K562 (cell line): ENCODE measurements around the gene MYO5C. TPM values are rescaled to one million over a fixed set of nuclear protein-coding genes. Genes with fewer than 3 reads are reported as not detected.

Experiments used
- ATAC-seq: fragments of 200-7000 bp; cut with Tn5 transposase; 3 replicates; pipeline ENCODE4 v1.9.1; 2020; ENCODE audit warnings: moderate library complexity
- BruUV-seq: library from RNA; stranded (reverse); fragments of 400-500 nt; replicated peaks from 2 replicates; lab custom pipeline; 2021; lab: Mats Ljungman, UMichigan
- CTCF ChIA-PET: fragments of 300-600 bp; formaldehyde crosslinking; extraction: SDS; loops from one replicate; lab custom pipeline; 2021; ENCODE audit warnings: low intra/inter-chr PET ratio; lab: Yijun Ruan, JAX
- POLR2A ChIA-PET: fragments of 300-600, 350-650 bp; sonication (Branson Sonifier 250); formaldehyde crosslinking; extraction: SDS; loops from one replicate; lab custom pipeline; 2021; ENCODE audit warnings: antibody characterized with exemption, inconsistent platforms; lab: Yijun Ruan, JAX
- DNase-seq, 4 experiments: peaks; one replicate each; pipeline versions ENCODE4 v3.0.0 to v3.0.0-alpha.2; 2011 to 2018; ENCODE audit warnings: low spot score in 3 of 4, mixed read lengths in 3 of 4; ENCODE audit errors: extremely low read depth in 1 of 4
- FAIRE-seq: peaks from 2 replicates; lab custom pipeline; 2011; peaks lifted over from hg19 to GRCh38; lab: Jason Lieb, UNC
- H2AFZ ChIP-seq: 2 replicates; pipeline ENCODE4 v1.6.0; 2011; ENCODE audit warnings: low read depth, low read length, control low read depth, inconsistent platforms
- H3K27ac ChIP-seq: fragments of 200-600 bp; 3 replicates; pipeline ENCODE4 v1.8.0; 2011; ENCODE audit warnings: low read depth, mild to moderate bottlenecking, control low read depth, inconsistent platforms, low read length, moderate library complexity, mixed read lengths; ENCODE audit errors: extremely low read depth
- H3K27me3 ChIP-seq, 2 experiments: fragments of 300-600 bp in 1 of 2; 2 replicates in 1 of 2; 3 replicates in 1 of 2; pipeline versions ENCODE4 v1.6.0 to v1.8.0; 2011; ENCODE audit warnings: inconsistent platforms in 2 of 2, low read length in 2 of 2, mild to moderate bottlenecking in 1 of 2, mixed read lengths in 1 of 2, moderate library complexity in 1 of 2; ENCODE audit not compliant: control insufficient read depth in 2 of 2, insufficient read depth in 2 of 2
- H3K36me3 ChIP-seq: fragments of 300-600 bp; 3 replicates; pipeline ENCODE4 v1.8.0; 2011; ENCODE audit warnings: mild to moderate bottlenecking, low read length, inconsistent platforms; ENCODE audit not compliant: control insufficient read depth, insufficient read depth
- H3K4me1 ChIP-seq, 2 experiments: fragments of 200-600 bp in 1 of 2; replicated peaks in 1 of 2; 2 replicates in 1 of 2; 3 replicates in 1 of 2; pipeline versions ENCODE4 v1.5.1 to v1.8.0; 2011; ENCODE audit warnings: inconsistent platforms in 2 of 2, low read length in 2 of 2, mild to moderate bottlenecking in 1 of 2, mixed read lengths in 1 of 2, moderate library complexity in 1 of 2; ENCODE audit not compliant: control insufficient read depth in 2 of 2, insufficient read depth in 2 of 2
- H3K4me2 ChIP-seq: 2 replicates; pipeline ENCODE4 v1.6.1; 2011; ENCODE audit warnings: low read length, control low read depth, inconsistent platforms, mixed read lengths; ENCODE audit not compliant: insufficient read depth
- H3K4me3 ChIP-seq: fragments of 200-600 bp; sonication (generic), shearing (Covaris generic); 2 replicates; pipeline ENCODE4 v1.5.1; 2016; ENCODE audit warnings: control low read depth, inconsistent platforms
- H3K79me2 ChIP-seq: fragments of 200-600 bp; 3 replicates; pipeline ENCODE4 v1.8.0; 2011; ENCODE audit warnings: low read length, inconsistent platforms; ENCODE audit not compliant: control insufficient read depth, insufficient read depth
- H3K9ac ChIP-seq, 2 experiments: 2 replicates each; pipeline versions ENCODE4 v1.6.0 to v1.6.1; 2011; ENCODE audit warnings: low read depth in 2 of 2, low read length in 2 of 2, control low read depth in 1 of 2, inconsistent platforms in 1 of 2, mild to moderate bottlenecking in 1 of 2, mixed read lengths in 1 of 2; ENCODE audit not compliant: insufficient read depth in 1 of 2
- H3K9me1 ChIP-seq: one replicate; pipeline ENCODE4 v1.6.0; 2011; ENCODE audit warnings: inconsistent platforms, mild to moderate bottlenecking, low read length, moderate library complexity; ENCODE audit not compliant: control insufficient read depth, insufficient read depth
- H3K9me3 ChIP-seq: replicated peaks from 2 replicates; pipeline ENCODE4 v1.5.1; 2011; ENCODE audit warnings: low read depth, low read length, inconsistent platforms; ENCODE audit not compliant: control insufficient read depth, insufficient read depth
- H4K20me1 ChIP-seq: replicated peaks from 2 replicates; pipeline ENCODE4 v1.6.1; 2011; ENCODE audit warnings: low read length, inconsistent platforms, mixed read lengths; ENCODE audit not compliant: control insufficient read depth, insufficient read depth
- CAMTA2 ChIP-seq: fragments of 250-450 bp; sonication (Bioruptor Pico); conservative IDR thresholded peaks from 2 replicates; pipeline ENCODE4 v1.5.1; 2022
- CBX5 ChIP-seq: IDR thresholded peaks from 2 replicates; pipeline ENCODE4 v1.6.1; 2014; ENCODE audit warnings: low read depth, borderline replicate concordance
- GATAD2B ChIP-seq: fragments of 450-650 bp; IDR thresholded peaks from 2 replicates; pipeline ENCODE4 v1.6.1; 2017; ENCODE audit warnings: mild to moderate bottlenecking, borderline replicate concordance
- GTF2A2 ChIP-seq: IDR thresholded peaks from 2 replicates; pipeline ENCODE4 v1.6.1; 2016; ENCODE audit warnings: mild to moderate bottlenecking, missing genetic modification characterization, missing compliant biosample characterization
- PCBP1 ChIP-seq: fragments of 200-400 bp; formaldehyde crosslinking; IDR thresholded peaks from 2 replicates; pipeline ENCODE4 v1.6.1; 2018; ENCODE audit warnings: mild to moderate bottlenecking, low read depth, low read length; ENCODE audit not compliant: poor library complexity, severe bottlenecking
- POU5F1 ChIP-seq: fragments of 150-350 bp; IDR thresholded peaks from 2 replicates; pipeline ENCODE4 v1.6.1; 2014; ENCODE audit warnings: borderline replicate concordance, low read length, low read depth, mild to moderate bottlenecking; ENCODE audit not compliant: partially characterized antibody
- SOX6 ChIP-seq: fragments of 450-650 bp; IDR thresholded peaks from 2 replicates; pipeline ENCODE4 v1.6.1; 2014; ENCODE audit warnings: mild to moderate bottlenecking
- STAG1 ChIP-seq: sonication (generic); formaldehyde crosslinking; IDR thresholded peaks from 2 replicates; pipeline ENCODE4 v1.5.0; 2020; ENCODE audit warnings: missing genetic modification reagents, borderline replicate concordance
- TAF1 ChIP-seq: IDR thresholded peaks from 2 replicates; pipeline ENCODE4 v1.6.1; 2011; ENCODE audit warnings: mild to moderate bottlenecking, low read length, moderate library complexity; ENCODE audit not compliant: insufficient read depth, control insufficient read depth, severe bottlenecking; ENCODE audit errors: extremely low read depth
- TAF7 ChIP-seq: fragments of 450-650 bp; IDR thresholded peaks from 2 replicates; pipeline ENCODE4 v1.6.1; 2016; ENCODE audit warnings: missing genetic modification characterization, missing compliant biosample characterization
- YY1 ChIP-seq, 3 experiments: IDR thresholded peaks; 2 replicates each; pipeline ENCODE4 v1.6.1; 2011; ENCODE audit warnings: low read length in 2 of 3, mild to moderate bottlenecking in 2 of 3, moderate library complexity in 2 of 3, borderline replicate concordance in 1 of 3, control low read depth in 1 of 3, low read depth in 1 of 3; ENCODE audit not compliant: insufficient read depth in 3 of 3, insufficient replicate concordance in 2 of 3, control insufficient read depth in 1 of 3, insufficient read length in 1 of 3; ENCODE audit errors: extremely low read depth in 1 of 3
- ZBTB11 ChIP-seq, 3 experiments: fragments of 200-800 bp in 1 of 3; fragments of 250-450 bp in 1 of 3; fragments of 450-650 bp in 1 of 3; sonication (Bioruptor Pico) in 1 of 3; sonication (Bioruptor generic) in 1 of 3; formaldehyde crosslinking in 1 of 3; IDR thresholded peaks; 2 replicates each; pipeline versions ENCODE4 v1.6.1 to v1.8.0; 2016 to 2022; ENCODE audit warnings: mild to moderate bottlenecking in 2 of 3, missing genetic modification characterization in 2 of 3, missing compliant biosample characterization in 1 of 3, moderate library complexity in 1 of 3
- ZNF217 ChIP-seq: sonication (generic); formaldehyde crosslinking; IDR thresholded peaks from 2 replicates; pipeline ENCODE4 v1.8.0; 2022; ENCODE audit warnings: mild to moderate bottlenecking, missing genetic modification reagents
- ZNF232 ChIP-seq: sonication (generic); formaldehyde crosslinking; IDR thresholded peaks from 2 replicates; pipeline ENCODE4 v1.8.0; 2022; ENCODE audit warnings: mild to moderate bottlenecking, missing genetic modification reagents
- ZNF395 ChIP-seq: fragments of 200-800 bp; sonication (Bioruptor generic); IDR thresholded peaks from 2 replicates; pipeline ENCODE4 v1.6.1; 2017; ENCODE audit warnings: missing genetic modification characterization, missing compliant biosample characterization
- WGBS: fragments of 100-300 bp; shearing (Covaris generic); methylation state at CpG from one replicate; pipeline ENCODE4 v1.1.6; 2016; ENCODE audit warnings: low coverage, mixed read lengths; ENCODE audit not compliant: insufficient coverage; ENCODE audit errors: missing lambda C conversion rate; 5-methylcytosine and 5-hydroxymethylcytosine counted together
- in situ Hi-C: fragments of 300-500 bp; cut with MboI; formaldehyde crosslinking; loops from 4 replicates; pipeline ENCODE4 v1.15.0; 2018; ENCODE audit warnings: inconsistent platforms, mixed read lengths
- intact Hi-C: fragments of 100-400 bp; cut with micrococcal nuclease; formaldehyde crosslinking; loops from 2 replicates; pipeline ENCODE4 v1.14.2; 2022
- polyA plus RNA-seq, 8 experiments: library from polyadenylated mRNA; depleted of rRNA in 4 of 8; stranded (reverse) in 5 of 8; unstranded in 3 of 8; fragments of >200 nt; fragmentation: Nextera tagmentation in 2 of 8; fragmentation: Illumina TruSeq in 1 of 8; extraction: Ambion mirVana in 2 of 8; extraction: Trizol in 1 of 8; gene quantifications; 2 replicates each; pipeline versions ENCODE4 v1.2.1 to v1.2.3, GENCODE V29; 2011 to 2014; ENCODE audit warnings: inconsistent platforms in 1 of 8, missing spikeins in 1 of 8
- total RNA-seq, 7 experiments: library from RNA; depleted of rRNA in 6 of 7; stranded (reverse); fragments of >200 nt in 6 of 7; fragmentation: Illumina TruSeq in 2 of 7; extraction: Trizol in 2 of 7; gene quantifications; 2 replicates each; pipeline versions ENCODE4 v1.2.1 to v1.2.3, GENCODE V29; 2011 to 2021; ENCODE audit warnings: low replicate concordance in 1 of 7

MYO5C gene
- total and polyA plus RNA-seq, 9 of the 15 experiments (the other 6 are each of a cell fraction or from before 2014, with no cell fraction given): 0.01 to 0.24 TPM; not detected in 7

GRCh38 chr15:52148403-52148802 lies 147.2 kb downstream of the MYO5C start:
- WGBS: 11% methylated on average over 5 of the region's 5 CpGs
- no peak overlapping the region for H3K9ac ChIP-seq
- ChIA-PET POLR2A (interaction anchor here (0.6 kb wide), 1 partner anchor 99 kb away, joined by 4 read pairs; no protein-coding TSS in a partner anchor), CTCF (no interaction called here)
- H2AFZ ChIP-seq: peak overlapping the region; percentile 27; the same call in 1 of the 2 replicates
- no peaks in the 10 kb centered on the region for H3K79me2 ChIP-seq
- no peaks in the 10 kb centered on the region for H3K9me1 ChIP-seq
- H3K4me2 ChIP-seq: no peak overlapping the region
- no TSS peak for BruUV-seq
- DNase-seq: no peak
- H4K20me1 ChIP-seq: no peaks in the 10 kb centered on the region
- in situ Hi-C loops (no loop called here), intact Hi-C loops (no loop called here)
- no peaks in the 10 kb centered on the region for H3K9me3 ChIP-seq
- peaks cover 14 to 40% of the 10 kb centered on the region in 2 experiments; a peak in 3 of 5 replicates for H3K27me3 ChIP-seq
- no peak overlapping the region for H3K4me3 ChIP-seq
- TF ChIP-seq ZNF217 (CRISPR knock-in tag): no peak
- no peak for TF ChIP-seq GATAD2B
- TF ChIP-seq CAMTA2 (CRISPR knock-in tag): no peak
- TF ChIP-seq ZBTB11 (CRISPR knock-in tag; IDR thresholded peaks at IDR 0.05): no peak
- no peak for TF ChIP-seq ZNF232 (CRISPR knock-in tag)
- TF ChIP-seq STAG1: no peak
- no peak for TF ChIP-seq POU5F1
- TF ChIP-seq TAF1: no peak
- no peak for TF ChIP-seq SOX6
- no peak for TF ChIP-seq PCBP1
- TF ChIP-seq TAF7: no peak
- TF ChIP-seq ZNF395 (CRISPR knock-in tag): no peak
- TF ChIP-seq CBX5: no peak
- no peak for TF ChIP-seq YY1 (IDR thresholded peaks at IDR 0.05; ENCODE audit: borderline replicate concordance in 1 of 3, control insufficient read depth in 1 of 3, extremely low read depth in 1 of 3, insufficient read depth in 3 of 3, insufficient read length in 1 of 3, insufficient replicate concordance in 2 of 3, low read depth in 1 of 3, low read length in 2 of 3)
- TF ChIP-seq GTF2A2 (tag): no peak
- ATAC-seq: no peak
- FAIRE-seq: no peak
- no peaks in the 10 kb centered on the region for H3K36me3 ChIP-seq
- peaks cover 0 to 11% of the 10 kb centered on the region in 2 experiments; a peak in 2 of 5 replicates for H3K4me1 ChIP-seq
- H3K27ac ChIP-seq: no peak overlapping the region
